ENCODE data around the gene EXOC2. TPM values are rescaled to one million over a fixed set of nuclear protein-coding genes. Genes with fewer than 3 reads are reported as not detected.

Gene EXOC2
- total RNA-seq, 1 experiment from 2014 or later: 30.5 TPM

DNA sequence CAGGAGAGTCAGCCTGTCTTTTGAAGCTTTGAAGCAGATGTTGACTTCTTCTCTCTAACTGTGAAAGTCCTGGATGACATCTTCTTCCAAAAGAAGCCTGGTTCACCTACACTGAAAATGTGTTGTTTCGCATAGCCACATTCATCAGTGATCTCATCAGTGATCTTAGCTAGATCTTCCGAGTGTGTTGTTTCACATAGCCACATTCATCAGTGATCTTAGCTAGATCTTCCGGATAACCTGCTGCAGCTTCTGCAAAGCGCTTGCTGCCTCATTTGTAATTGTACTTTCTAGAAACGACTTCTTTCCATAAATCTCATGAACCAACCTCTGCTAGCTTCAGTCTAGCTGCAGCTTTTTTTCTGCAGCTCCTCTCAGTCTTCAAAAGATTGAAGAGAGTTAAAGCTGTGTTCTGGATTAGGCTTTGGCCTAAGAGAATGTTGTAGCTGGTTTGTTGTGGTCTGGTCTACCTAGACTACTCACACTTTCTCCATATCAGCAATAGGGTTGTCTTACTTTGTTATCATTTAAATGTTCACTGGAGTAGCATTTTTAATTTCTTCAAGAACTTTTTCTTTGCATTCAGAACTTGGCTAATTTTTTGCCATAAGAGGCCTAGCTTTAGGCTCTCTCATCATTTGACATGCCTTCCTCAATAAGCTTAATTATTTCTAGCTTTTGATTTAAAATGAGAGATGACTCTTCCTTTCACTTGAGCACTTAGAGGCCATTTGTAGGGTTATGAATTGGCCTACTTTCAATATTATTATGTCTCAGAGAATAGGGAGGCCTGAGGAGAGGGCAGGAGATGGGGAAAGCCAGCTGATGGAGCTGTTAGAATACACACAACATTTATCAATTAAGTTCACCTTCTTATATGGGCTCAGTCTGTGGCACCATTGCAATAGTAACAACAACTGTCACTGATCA, 48.7 kb upstream of the EXOC2 start:
- no TSS peak for BruUV-seq (replicated peaks)
- no peaks in the 10 kb centered on the region for H3K9me3 ChIP-seq (ENCODE audit: control insufficient read depth, insufficient read depth, low read depth, low read length)
- CTCF ChIA-PET: no interaction called here
- H3K36me3 ChIP-seq (ENCODE audit: control insufficient read depth, insufficient read depth, low read length): no peaks in the 10 kb centered on the region
- no peak for TF ChIP-seq SIN3A (IDR thresholded peaks at IDR 0.05; ENCODE audit: borderline replicate concordance, insufficient read depth, low read depth, low read length)
- TF ChIP-seq, protein P1, sequence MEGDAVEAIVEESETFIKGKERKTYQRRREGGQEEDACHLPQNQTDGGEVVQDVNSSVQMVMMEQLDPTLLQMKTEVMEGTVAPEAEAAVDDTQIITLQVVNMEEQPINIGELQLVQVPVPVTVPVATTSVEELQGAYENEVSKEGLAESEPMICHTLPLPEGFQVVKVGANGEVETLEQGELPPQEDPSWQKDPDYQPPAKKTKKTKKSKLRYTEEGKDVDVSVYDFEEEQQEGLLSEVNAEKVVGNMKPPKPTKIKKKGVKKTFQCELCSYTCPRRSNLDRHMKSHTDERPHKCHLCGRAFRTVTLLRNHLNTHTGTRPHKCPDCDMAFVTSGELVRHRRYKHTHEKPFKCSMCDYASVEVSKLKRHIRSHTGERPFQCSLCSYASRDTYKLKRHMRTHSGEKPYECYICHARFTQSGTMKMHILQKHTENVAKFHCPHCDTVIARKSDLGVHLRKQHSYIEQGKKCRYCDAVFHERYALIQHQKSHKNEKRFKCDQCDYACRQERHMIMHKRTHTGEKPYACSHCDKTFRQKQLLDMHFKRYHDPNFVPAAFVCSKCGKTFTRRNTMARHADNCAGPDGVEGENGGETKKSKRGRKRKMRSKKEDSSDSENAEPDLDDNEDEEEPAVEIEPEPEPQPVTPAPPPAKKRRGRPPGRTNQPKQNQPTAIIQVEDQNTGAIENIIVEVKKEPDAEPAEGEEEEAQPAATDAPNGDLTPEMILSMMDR (IDR thresholded peaks at IDR 0.05): no peak
- TF ChIP-seq TCF7L2 (IDR thresholded peaks at IDR 0.05; ENCODE audit: low read depth, low read length): no peak
- no peak for TF ChIP-seq POLR2AphosphoS5 (IDR thresholded peaks at IDR 0.05; ENCODE audit: low read depth, low read length)
- TF ChIP-seq, protein P2, sequence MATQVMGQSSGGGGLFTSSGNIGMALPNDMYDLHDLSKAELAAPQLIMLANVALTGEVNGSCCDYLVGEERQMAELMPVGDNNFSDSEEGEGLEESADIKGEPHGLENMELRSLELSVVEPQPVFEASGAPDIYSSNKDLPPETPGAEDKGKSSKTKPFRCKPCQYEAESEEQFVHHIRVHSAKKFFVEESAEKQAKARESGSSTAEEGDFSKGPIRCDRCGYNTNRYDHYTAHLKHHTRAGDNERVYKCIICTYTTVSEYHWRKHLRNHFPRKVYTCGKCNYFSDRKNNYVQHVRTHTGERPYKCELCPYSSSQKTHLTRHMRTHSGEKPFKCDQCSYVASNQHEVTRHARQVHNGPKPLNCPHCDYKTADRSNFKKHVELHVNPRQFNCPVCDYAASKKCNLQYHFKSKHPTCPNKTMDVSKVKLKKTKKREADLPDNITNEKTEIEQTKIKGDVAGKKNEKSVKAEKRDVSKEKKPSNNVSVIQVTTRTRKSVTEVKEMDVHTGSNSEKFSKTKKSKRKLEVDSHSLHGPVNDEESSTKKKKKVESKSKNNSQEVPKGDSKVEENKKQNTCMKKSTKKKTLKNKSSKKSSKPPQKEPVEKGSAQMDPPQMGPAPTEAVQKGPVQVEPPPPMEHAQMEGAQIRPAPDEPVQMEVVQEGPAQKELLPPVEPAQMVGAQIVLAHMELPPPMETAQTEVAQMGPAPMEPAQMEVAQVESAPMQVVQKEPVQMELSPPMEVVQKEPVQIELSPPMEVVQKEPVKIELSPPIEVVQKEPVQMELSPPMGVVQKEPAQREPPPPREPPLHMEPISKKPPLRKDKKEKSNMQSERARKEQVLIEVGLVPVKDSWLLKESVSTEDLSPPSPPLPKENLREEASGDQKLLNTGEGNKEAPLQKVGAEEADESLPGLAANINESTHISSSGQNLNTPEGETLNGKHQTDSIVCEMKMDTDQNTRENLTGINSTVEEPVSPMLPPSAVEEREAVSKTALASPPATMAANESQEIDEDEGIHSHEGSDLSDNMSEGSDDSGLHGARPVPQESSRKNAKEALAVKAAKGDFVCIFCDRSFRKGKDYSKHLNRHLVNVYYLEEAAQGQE (IDR thresholded peaks at IDR 0.05; ENCODE audit: insufficient read depth in 1 of 2, low read depth in 2 of 2, low read length in 1 of 2): no peak
- POLR2A ChIA-PET: no interaction called here
- no peak overlapping the region for H3K4me3 ChIP-seq (ENCODE audit: low read depth in 2 of 2, low read length in 2 of 2)
- in situ Hi-C loops (cut with HindIII; ENCODE audit: low pct_unique_long_range_greater_than_20kb, low sequenced_read_pairs): no loop called here
- no peaks in the 10 kb centered on the region for H3K4me1 ChIP-seq (ENCODE audit: control insufficient read depth, insufficient read depth, low read length)
- no peak for ATAC-seq
- 0 out of 2 replicates have a peak, but pooled peaks cover 3% of the 10 kb centered on the region for H3K27me3 ChIP-seq (ENCODE audit: control insufficient read depth, insufficient read depth, low read length)
- DNase-seq (ENCODE audit: low read depth, low spot score): no peak
- H3K27ac ChIP-seq (ENCODE audit: low read length): no peak overlapping the region
- intact Hi-C loops (cut with micrococcal nuclease; ENCODE audit: unreplicated experiment): no loop called here

DNA sequence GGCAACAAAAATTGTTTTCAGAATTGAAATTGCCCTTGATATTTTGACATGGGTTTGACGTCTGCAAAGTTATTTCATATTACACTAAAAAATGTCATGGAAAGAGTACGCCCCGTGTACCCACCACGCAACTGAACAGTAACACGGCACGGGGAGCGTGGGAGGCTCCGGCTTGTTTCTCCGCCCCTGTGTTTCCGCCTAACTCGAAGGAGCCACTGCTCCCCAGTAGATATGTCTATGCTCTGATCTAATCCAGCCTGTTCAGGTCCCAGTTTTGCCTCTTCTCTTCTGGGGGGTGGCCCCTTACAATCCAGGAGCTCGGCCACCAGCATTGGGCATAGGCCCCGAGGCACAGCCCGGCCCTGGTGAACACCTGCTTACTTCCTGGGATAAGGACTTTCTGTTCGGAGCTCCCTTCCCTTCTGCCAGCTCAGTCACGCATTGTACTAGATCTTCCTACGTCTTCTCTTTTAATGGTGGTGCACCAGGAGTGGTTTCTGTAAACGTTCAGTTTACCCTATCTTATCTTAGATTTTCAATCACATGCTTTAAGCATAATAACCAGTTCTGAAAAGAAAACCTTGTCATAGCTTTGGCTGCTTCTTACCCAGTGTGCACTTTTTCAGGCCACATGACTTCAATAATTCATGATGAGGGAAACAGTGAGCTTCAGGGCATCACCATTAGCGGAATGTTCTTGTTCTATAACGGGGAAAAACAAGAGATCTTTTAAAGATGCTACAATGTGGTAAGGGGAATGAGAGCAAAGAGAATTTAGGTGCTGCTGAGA, 43.9 kb upstream of the EXOC2 start:
- DNase-seq (ENCODE audit: low read depth, low spot score) (no peak), ATAC-seq (no peak)
- no peaks in the 10 kb centered on the region for H3K36me3 ChIP-seq (ENCODE audit: control insufficient read depth, insufficient read depth, low read length)
- POLR2A ChIA-PET: no interaction called here
- BruUV-seq (replicated peaks): no TSS peak
- no peak overlapping the region for H3K27ac ChIP-seq (ENCODE audit: low read length)
- H3K9me3 ChIP-seq (ENCODE audit: control insufficient read depth, insufficient read depth, low read depth, low read length): no peaks in the 10 kb centered on the region
- TF ChIP-seq SIN3A (IDR thresholded peaks at IDR 0.05; ENCODE audit: borderline replicate concordance, insufficient read depth, low read depth, low read length): no peak
- TF ChIP-seq POLR2AphosphoS5 (IDR thresholded peaks at IDR 0.05; ENCODE audit: low read depth, low read length): no peak
- no peak for TF ChIP-seq TCF7L2 (IDR thresholded peaks at IDR 0.05; ENCODE audit: low read depth, low read length)
- TF ChIP-seq, protein P1 (IDR thresholded peaks at IDR 0.05): no peak
- TF ChIP-seq, protein P2 (IDR thresholded peaks at IDR 0.05; ENCODE audit: insufficient read depth in 1 of 2, low read depth in 2 of 2, low read length in 1 of 2): no peak
- CTCF ChIA-PET: no interaction called here
- in situ Hi-C loops (cut with HindIII; ENCODE audit: low pct_unique_long_range_greater_than_20kb, low sequenced_read_pairs): no loop called here
- peaks cover 3% of the 10 kb centered on the region; the same call in 1 of the 2 replicates for H3K27me3 ChIP-seq (ENCODE audit: control insufficient read depth, insufficient read depth, low read length)
- intact Hi-C loops (cut with micrococcal nuclease; ENCODE audit: unreplicated experiment): no loop called here
- no peak overlapping the region for H3K4me3 ChIP-seq (ENCODE audit: low read depth in 2 of 2, low read length in 2 of 2)
- H3K4me1 ChIP-seq (ENCODE audit: control insufficient read depth, insufficient read depth, low read length): no peaks in the 10 kb centered on the region

All from Panc1 (cell line).